Effector CD4-positive, alpha-beta T cell (primary cell): ENCODE data around the gene TMTC3.

ENCODE experiments used
- DNase-seq: peaks from one replicate; pipeline ENCODE4 v3.0.0-alpha.2; 2020

Gene TMTC3

GRCh38 chr12:88228720-88229119 lies 86.6 kb downstream of the TMTC3 start:
- DNase-seq, result no peak

DNA sequence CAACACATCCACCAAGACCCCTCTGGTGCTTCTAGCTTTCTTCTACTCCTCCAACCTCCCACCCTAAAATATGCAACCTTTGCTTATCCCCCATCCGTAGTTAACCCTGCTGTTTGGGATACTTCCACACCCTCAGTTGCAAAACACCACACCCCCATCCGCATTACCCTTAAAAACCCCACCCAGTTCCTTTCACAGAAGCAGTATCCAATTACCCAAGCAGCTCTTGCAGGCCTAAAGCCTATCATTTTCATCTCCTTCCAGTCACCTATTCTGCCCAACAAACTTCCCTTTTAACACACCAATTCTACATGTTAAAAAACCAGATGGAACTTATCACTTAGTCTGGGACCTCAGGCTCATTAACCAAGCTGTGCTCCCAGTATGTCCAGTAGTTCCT lies 88.2 kb downstream of the TMTC3 start:
- no peak for DNase-seq

DNA sequence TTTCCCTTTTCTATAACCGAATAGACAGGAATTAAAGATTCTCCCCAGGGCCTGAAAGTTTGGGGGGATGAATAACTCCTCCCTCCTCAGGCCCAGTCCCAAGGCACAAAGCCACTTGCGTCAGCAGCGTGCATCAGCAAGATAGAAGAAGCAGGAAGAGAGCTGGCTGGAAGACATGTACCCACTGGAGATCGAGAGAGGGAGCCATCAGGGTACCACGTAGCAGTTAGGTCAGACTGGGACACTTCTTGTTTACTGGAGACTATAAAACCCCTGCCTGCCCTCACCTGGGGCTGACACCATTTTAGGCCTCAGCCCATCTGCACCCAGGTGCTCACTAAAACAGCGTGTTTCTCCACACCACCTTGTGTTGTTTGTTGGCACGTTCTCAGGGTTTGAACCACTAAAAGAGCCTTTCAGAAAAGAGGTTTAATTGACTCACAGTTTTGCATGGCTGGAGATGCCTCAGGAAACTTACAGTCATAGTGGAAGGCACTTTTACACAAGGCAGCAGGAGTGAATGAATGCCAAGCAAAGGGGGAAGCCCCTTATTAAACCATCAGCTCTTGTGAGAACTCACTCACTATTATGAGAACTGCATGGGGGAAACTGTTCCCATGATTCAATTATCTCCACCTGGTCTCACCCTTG lies 93.2 kb downstream of the TMTC3 start:
- DNase-seq, result no peak

DNA sequence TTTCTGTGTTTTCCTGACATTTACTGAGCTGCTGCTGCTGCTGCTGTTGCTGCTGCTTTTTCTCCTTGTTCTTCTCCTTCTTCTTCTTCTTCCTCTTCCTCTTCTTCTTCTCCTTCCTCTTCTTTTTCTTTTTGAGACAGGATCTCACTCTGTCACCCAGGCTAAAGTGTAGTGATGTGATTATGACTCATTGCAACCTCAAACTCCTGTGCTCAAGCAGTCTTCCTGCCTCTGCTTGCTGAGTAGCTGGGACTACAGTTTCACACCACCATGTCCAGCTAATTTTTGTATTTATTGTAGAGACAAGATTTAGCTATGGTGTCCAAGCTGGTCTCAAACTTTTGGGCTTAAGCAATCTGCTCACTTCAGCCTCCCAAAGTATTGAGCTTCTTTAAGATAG lies 95.8 kb downstream of the TMTC3 start:
- DNase-seq, result no peak

DNA sequence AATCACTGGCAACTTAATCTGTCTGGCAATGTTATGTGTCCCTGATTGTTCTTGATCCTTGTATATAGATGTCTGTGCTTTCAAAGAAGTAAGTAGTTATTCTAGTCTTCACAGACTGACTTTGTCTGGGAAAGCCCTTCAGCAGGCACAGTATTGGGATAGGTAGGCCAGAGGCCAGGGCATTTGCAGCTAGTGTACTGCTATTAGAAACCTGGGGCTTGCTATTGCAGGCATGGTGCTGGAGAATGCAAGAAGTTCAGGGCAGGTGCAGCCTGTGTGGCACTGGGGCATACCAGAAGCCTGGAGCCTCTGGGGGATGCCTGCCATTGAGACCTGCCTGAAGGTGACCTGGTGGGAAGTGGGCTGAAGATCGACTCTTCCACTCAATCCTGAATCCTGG lies 96.3 kb downstream of the TMTC3 start:
- no peak for DNase-seq

GRCh38 chr12:88241862-88242570 lies 99.9 kb downstream of the TMTC3 start:
- no peak for DNase-seq

DNA sequence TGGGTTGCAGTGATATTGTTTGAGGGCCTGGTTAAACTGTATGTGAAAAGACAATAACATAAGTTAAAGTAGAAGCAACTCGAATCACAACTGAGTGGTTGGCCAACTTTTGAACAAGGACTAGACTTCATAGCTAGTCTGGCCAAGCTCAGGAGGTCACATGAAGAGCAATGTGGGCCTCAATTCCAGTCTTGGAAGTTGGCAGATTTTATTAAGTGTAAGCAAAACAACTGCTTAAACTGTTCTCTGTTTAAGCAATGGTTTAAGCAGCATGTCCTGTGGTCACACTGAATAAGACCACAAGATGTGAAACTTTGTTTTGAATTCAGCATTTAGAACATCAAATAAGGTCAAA lies 100.4 kb downstream of the TMTC3 start:
- DNase-seq, result no peak

DNA sequence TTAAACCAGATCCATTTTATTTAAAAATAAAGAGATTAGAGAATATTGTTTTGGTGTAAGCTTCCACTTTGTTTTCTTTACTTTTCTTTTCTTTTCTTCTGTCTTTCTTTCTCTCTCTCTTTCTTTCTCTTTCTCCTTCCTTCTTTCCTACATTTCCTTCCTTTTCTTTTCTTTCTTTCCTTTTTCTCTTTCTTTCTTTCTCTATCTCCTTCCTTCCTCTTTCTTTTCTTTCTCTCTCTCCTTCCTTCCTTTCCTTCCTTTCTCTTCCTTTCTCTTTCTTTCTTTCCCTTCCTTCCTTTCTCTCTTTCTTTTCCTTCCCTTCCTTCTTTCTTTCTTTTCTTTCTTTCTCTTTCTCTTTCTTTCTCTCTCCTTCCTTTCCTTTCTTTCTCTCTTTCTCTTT lies 100.8 kb downstream of the TMTC3 start:
- DNase-seq, result no peak

DNA sequence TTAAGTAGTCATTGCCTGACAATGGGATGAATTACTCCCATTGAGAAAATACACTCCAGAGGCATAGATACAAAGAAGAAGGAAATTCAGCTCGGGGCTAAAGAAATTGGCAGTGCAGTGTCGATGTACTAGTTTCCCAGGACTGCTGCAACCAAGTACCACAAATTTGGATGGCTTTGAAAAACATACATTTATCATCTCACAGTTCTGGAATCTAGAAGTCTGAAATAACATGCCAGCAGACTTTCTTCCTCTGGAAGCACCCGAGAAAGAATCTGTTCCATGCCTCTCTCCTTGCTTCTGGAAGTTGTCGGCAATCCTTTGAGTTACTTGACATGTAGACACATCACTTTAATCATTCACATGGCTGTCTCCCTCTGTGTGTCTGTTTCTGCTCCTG lies 101.9 kb downstream of the TMTC3 start:
- DNase-seq, result no peak

GRCh38 chr12:88245905-88246304 lies 103.8 kb downstream of the TMTC3 start:
- no peak for DNase-seq

DNA sequence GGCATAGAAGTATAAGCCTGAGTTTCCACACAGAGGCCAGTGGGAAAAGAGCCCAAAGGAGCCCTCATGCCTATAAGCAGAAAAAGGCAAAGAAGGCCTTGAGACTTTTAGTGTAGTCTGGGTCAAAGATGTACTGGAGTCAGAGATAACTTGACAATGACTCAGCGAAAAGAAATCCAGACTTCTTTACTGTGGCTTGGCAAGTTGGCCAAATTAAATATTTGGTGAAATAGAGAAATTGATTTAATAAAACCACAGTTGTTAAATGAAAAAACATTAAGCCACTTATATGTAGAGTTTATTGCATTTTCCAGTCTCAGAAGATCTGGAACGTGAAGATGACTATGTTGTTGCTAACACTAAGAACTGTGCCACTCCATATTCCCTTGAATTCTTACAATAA lies 105.1 kb downstream of the TMTC3 start:
- no peak for DNase-seq

GRCh38 chr12:88248606-88249005 lies 106.5 kb downstream of the TMTC3 start:
- no peak for DNase-seq
